ENCODE measurements around the gene SCAF4.
"Not testable (repeated sequence)": the region's sequence is repeated elsewhere in the genome, so short reads cannot be mapped to it uniquely, and the experiment has no call there.

The SCAF4 gene

DNA sequence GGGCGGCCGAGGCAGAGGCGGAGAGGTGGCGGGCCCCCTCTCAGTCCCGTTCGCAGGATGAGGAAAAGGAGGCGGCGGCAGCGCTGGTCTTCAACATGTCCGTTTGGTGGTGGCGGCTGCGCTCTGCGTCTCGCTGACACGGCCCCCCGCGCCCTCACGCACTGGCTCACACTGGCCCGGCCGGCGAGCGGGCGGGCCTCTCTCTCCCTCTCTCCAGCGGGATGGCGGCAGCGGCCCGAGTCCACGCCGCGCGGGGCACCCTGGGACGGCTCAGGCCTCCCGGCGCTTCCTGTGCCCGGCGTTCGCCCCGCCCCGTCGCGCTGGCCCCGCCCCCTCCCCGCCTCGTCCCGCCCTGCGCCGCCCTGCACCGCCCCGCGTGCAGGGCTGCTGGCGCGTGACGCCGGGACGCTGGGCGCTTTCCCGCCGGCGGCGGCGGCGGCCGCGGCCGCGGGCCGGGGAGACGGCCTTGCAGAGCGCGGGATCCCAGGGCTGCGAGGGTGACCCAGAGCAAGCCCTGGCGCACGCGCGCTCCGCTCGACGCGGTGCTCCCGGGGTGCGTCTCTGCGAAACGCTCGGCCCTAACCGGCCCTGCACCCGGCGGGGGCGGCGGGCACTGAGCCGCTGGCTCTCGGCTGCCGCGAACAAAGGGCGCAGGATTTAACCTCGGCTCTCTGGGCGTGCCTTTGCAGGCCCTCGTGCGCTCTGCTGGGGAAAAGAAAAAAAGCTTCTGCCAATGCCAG lies at the start of gene SCAF4:
Gene SCAF4, minus strand, starts transcription at position 262 of the 740 bp plus-strand sequence. CDS start 426 bp downstream, outside the sequence.
- DNase-seq = peak; percentile 85

DNA sequence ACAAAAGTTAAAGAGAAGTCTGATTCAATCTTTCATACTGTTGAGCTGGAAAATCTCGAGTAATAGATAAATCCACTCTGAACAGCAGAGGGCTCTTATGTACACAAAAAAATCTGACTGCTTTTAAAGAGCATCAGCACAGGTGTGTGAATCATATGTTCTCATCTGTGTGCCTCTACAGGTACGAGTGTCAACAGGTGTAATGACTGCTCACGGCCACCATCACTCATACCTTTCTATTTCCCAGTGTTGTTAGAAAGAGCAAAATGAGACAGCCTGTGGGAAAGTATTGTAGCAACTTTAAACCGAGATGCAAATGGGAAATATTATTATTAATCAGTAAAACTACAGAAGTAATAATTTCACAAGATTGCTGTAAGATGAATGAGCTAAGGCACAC lies 49.0 kb upstream of the SCAF4 start:
- DNase-seq = no peak

GRCh38 chr21:31778546-31778945 lies 46.6 kb upstream of the SCAF4 start:
- DNase-seq = no peak

DNA sequence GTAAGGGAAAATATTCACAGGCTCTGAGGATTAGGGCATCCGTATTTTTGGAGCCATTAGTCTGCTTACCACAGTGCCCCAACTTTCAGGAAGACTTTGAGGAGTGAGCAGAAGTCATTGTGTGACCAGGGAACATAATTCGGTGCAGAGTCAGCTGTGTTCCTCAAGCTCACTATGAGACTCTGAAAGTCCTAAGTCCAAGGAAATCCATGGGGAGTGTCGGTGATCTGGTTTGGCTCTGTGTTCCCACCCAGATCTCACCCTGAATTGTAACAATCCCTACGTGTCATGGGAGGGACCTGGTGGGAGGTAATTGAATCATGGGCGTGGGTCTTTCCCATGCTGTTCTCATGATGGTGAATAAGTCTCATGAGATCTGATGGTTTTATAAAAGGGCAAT lies 45.9 kb upstream of the SCAF4 start:
- no peak for DNase-seq

DNA sequence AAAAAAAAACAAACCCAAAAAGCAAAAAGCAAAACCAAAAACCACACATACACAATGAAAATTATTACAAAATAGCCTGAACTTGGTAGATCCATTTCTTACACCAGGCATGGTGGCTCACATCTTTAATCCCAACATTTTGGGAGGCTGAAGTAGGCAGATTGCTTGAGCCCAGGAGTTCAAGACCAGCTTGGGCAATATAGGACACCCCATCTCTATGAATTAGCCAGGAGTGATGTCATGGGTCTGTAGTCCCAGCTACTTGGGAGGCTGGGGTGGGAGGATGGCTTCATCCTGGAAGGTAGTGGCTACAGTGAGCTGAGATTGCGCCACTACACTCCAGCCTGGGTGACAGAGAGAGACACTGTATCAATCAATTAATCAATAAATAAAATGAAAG lies 42.1 kb upstream of the SCAF4 start:
- no peak for DNase-seq

DNA sequence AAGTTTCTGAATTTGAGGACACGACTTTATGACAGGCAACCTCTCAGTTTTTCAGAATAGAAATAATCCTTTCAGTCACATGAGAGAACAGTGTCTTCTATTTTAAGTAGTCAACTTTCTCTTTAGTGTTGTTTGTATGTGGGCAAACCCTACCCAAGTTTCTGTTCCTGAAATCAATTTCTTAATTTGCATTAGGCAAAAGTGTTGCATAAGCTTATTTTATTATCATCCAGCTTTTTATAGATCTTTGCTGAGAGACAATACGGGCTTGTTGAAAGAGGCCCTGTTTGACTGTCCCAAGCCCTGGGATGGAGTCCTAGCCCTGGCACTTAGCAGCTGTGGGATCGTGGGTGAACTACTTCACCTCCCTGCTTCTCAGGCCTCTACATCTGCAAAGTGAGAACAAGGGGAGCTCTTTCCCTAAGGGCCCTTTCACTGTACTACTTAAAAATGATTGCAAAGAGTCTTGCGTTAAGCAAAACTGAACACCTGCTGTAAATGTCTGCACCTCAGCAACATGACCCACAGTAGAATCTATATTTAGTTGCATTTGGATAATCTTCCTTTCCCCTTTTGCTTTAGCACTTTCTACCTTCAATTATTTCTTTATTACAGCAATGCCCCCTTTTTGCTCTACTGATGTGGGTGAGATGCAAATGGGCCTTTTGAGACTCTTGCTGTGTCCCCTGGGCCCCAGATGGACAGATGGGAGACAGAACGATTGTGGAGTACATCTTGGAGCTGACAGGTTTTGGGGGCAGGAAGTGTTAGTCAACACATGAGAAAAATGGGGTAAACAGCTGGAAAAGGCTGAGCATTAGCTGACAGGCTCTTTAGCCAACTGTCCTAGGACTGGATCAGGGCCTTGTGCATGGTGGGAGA lies 41.0 kb upstream of the SCAF4 start:
- no peak for DNase-seq

DNA sequence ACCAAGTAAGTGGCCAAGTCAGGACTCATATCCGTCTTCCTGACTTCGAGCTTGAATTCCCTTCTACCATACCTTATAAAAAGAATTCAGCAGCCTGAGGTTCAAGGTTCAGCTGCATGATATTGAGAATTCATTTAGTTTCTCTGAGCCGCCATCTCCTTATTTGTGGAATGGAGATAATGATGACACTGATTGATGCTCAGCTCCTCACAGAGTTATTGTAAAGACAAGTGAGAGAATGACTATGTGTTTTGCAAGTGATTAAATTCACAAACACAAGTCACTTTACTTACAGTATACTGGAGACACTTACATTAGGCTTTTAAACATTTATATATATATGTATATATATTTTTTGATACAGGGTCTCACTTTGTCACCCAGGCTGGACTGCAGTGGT lies 39.8 kb upstream of the SCAF4 start:
- no peak for DNase-seq

GRCh38 chr21:31768710-31769109 lies 36.8 kb upstream of the SCAF4 start:
- DNase-seq = no peak

GRCh38 chr21:31766899-31767298 lies 35.0 kb upstream of the SCAF4 start:
- DNase-seq = no peak

DNA sequence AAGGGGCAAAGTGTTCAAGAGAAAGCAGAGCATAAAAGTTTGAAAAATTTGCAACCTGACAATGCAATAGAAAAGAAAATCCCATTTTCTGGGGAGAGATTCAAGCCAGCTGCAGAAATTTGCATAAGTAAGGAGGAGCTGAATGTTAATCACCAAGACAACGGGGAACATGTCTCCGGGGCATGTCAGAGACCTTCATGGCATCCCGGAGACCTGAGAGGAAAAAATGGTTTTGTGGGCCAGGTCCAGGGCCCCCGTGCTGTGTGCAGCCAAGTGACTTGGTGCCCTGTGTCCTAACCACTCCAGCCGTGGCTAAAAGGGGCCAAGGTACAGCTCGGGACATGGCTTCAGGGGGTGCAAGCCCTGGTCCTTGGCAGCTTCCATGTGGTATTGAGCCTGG lies 33.9 kb upstream of the SCAF4 start:
- not testable (repeated sequence) for DNase-seq

DNA sequence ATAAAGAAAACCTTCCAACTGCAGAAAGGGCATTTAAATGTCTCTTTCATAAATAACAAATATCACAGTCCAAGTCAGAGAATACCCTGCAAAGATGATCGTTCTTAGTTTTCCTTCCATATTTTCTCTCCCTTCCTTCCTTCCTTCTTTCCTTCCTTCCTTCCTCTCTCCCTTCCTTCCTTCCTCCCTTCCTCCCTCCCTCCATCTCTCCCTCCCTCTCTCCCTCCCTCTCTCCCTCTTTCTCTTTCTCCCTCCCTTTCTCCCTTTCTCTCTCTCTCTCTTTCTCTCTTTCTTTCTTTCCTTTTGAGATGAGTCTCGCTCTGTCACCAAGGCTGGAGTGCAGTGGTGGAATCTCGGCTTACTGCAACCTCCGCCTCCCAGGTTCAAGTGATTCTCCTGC lies 29.0 kb upstream of the SCAF4 start:
- no peak for DNase-seq

- DNase-seq = no peak
These were observed 24.9 kb upstream of the SCAF4 start for GRCh38 chr21:31756787-31757186.

GRCh38 chr21:31755027-31755426 lies 23.1 kb upstream of the SCAF4 start:
- no peak for DNase-seq

DNA sequence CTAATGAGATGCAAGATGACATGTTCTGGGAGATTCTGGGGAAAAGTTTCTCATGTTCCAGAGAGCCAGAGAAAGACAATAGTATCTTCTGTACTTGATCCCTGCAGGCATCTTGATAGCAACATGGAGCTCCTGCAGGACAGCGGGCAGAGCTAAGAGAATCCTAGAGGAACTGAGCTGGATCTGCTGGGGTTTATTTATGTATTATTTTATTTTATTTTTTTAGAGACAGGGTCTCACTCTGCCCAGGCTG lies 22.7 kb upstream of the SCAF4 start:
- DNase-seq = no peak

GRCh38 chr21:31753949-31754707 lies 22.2 kb upstream of the SCAF4 start:
- DNase-seq = no peak

- DNase-seq = no peak
These were observed 21.0 kb upstream of the SCAF4 start for GRCh38 chr21:31752967-31753366.

GRCh38 chr21:31752352-31752751 lies 20.4 kb upstream of the SCAF4 start:
- DNase-seq = no peak

GRCh38 chr21:31750843-31751242 lies 18.9 kb upstream of the SCAF4 start:
- no peak for DNase-seq

DNA sequence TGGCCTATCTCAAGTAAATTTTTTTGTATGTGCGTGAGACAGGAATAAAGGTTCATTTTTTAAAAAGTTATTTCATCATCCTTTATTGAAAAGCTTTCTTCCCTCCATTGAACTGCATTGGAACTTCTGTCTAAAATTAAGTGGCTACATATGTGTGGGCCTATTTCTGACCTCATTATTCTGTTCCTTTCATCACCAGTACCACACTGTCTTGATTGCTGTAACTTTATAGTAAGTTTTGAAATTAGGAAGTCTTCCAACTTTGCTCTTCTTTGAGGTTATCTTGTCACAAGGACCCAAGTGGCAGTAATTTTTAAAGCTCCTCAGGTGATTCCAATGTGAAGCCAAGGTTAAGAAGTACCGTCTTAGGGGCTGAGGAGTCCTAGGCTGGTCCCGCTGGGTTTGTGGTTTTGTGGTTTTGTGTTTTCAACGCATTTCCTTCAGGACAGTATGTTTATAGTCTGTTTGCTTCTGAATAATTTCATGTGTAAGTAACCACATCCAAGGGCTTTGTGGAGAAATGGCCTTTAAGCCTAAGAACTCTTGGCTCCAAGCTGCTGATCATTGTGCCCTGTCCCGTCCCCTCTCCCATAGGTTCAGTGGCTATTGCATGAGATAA lies 12.4 kb upstream of the SCAF4 start:
- no peak for DNase-seq

DNA sequence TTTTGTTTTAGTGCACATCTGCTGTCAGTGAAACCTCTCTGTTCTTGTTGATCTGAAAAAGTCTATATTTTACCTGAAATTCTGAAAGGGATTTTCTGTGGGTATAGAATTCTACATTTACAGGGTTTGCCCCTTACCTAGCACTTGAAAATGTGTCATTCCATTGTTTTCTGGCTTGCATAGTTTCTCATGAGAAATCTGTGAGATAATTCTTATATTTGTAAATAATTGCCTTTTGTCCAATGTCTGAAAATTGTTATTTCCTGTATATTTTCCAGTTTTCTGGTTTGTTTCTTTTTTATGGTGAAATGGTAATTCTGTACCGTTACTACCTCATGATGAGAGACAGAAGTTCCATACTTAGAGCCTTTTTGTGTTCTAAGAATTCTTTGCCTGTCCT lies 11.8 kb upstream of the SCAF4 start:
- no peak for DNase-seq

DNA sequence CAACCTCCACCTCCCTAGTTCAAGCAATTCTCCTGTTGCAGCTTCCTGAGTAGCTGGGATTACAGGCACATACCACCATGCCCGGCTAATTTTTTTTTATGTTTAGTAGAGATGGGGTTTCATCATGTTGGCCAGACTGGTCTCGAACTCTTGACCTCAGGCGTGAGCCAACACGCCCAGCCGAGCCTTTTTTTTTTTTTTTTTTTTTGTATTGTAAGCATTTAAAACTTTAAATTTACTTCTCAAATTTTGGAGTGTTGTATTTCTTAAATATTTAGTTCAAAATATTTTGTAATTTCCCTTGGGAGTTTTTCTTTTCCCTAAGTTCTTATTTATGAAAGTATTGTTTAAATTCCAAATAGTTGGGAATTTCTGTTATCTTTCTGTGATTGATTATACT lies 9.2 kb upstream of the SCAF4 start:
- no peak for DNase-seq

GRCh38 chr21:31737586-31738397 lies 5.9 kb upstream of the SCAF4 start:
- DNase-seq = not testable (repeated sequence)

Measured in NCI-H1092 (cell line).